Esophagus squamous epithelium (tissue), 5 donors: ENCODE measurements around the gene SLC9A9. TPM values are rescaled to one million over a fixed set of nuclear protein-coding genes. Genes with fewer than 3 reads are reported as not detected.

Experiments used
- DNase-seq: peaks from one replicate; lab custom pipeline; 2025; lab: John Stamatoyannopoulos, UW
- H3K27ac ChIP-seq, 4 donors: fragments of 200-600 bp; sonication (generic); one replicate each; pipeline ENCODE4 v1.5.1; 2016 to 2019; ENCODE audit warnings: mild to moderate bottlenecking in 1 of 4
- H3K27me3 ChIP-seq, 4 donors: fragments of 200-600 bp; sonication (generic); 1 replicate in 3 of 4; 2 replicates in 1 of 4; pipeline versions ENCODE4 v1.5.1 to v1.6.0; 2017 to 2021; ENCODE audit warnings: antibody characterized with exemption in 1 of 4
- H3K36me3 ChIP-seq, 3 donors: fragments of 200-600 bp; sonication (generic); one replicate each; pipeline ENCODE4 v1.5.1; 2016 to 2019
- H3K4me1 ChIP-seq, 3 donors: fragments of 200-600 bp; sonication (generic); one replicate each; pipeline ENCODE4 v1.5.1; 2017 to 2019
- H3K4me3 ChIP-seq, 4 donors: fragments of 200-600 bp; sonication (generic); 1 replicate in 3 of 4; 2 replicates in 1 of 4; pipeline ENCODE4 v1.5.1; 2016 to 2019; ENCODE audit warnings: mild to moderate bottlenecking in 2 of 4, moderate library complexity in 1 of 4
- H3K9me3 ChIP-seq, 3 donors: fragments of 200-600 bp; sonication (generic); one replicate each; pipeline ENCODE4 v1.5.1; 2016 to 2019
- POLR2A ChIP-seq, 4 donors: fragments of 450-650 bp; IDR thresholded peaks; one replicate each; pipeline ENCODE4 v1.6.1; 2017; ENCODE audit warnings: antibody characterized with exemption in 4 of 4, mild to moderate bottlenecking in 4 of 4, moderate library complexity in 3 of 4
- WGBS, 2 donors: methylation state at CpG; one replicate each; pipeline ENCODE4 v1.1.5; 2018; 5-methylcytosine and 5-hydroxymethylcytosine counted together
- intact Hi-C: fragments of 100-400 bp; cut with DNase I; formaldehyde crosslinking; loops from one replicate; pipeline ENCODE4 v1.15.0; 2022
- total RNA-seq, 4 donors: library from RNA; depleted of rRNA; stranded (reverse); fragments of >200 nt; gene quantifications; one replicate each; pipeline ENCODE4 v1.1.0, GENCODE V29; 2016
- TF ChIP-seq, protein P1 (sequence below), 6 experiments: fragments of 450-650 bp in 4 of 6; fragments of 200-600 bp in 2 of 6; sonication (generic) in 2 of 6; IDR thresholded peaks; one replicate each; pipeline ENCODE4 v1.5.1; 2016 to 2019; ENCODE audit warnings: antibody characterized with exemption in 6 of 6, mild to moderate bottlenecking in 4 of 6, moderate library complexity in 4 of 6
- donor health status: DM: yes; HTN: yes; CAD: no.

SLC9A9 gene
- total RNA-seq, 4 donors from 2014 or later, result 11.2 to 22.3 (median 18.9) TPM

DNA sequence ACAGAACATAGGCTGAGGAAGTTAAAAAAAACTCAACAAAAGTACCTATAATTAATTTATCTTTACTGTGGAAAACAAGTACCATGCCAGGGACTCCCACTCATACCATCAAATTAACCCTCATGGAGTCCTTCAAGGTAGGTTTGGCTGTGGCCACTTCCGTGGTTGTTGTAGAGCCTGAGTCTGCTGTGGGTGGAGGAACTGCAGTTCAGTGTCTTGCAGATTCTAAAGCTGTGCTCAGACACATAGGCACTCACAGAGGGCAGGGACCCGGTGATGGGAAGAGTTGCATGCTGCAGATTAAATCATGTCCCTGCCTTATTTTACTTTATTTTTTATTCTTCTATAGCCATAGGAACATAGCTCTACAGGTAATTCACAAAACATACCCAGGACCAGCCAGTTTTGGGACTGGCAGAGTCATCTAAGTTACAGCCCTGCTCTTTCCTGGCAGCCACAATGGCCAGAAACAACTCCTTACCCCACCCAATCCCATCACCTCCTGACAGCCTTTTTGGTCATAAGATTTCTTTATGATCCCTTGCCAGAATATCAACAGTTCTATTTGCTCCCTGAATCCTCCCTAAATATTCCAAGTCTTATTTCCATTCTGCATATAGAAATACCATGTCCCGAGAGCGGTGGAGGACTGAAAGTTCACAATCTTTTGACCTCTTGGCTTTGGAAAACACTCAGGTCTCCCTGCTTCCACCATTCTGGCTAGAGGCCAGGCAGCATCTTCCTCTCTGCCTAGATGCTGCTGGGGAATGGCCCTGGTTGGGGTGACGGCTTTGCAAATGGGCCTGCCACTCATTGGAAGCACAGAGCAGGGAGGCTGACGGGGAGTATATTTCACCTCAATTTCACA is 535.0 kb downstream of the SLC9A9 start:
- H3K4me3 ChIP-seq, result no peak overlapping the region
- 81 to 89% methylated on average over 4 of the region's 6 CpGs for WGBS, 2 donors
- intact Hi-C loops, result no loop called here
- peaks cover 0 to 37% (median 8%) of the 10 kb centered on the region in 3 donors for H3K4me1 ChIP-seq
- H3K27me3 ChIP-seq, result no peaks in the 10 kb centered on the region
- no peaks in the 10 kb centered on the region for H3K36me3 ChIP-seq
- no peak overlapping the region for H3K27ac ChIP-seq
- no peaks in the 10 kb centered on the region for H3K9me3 ChIP-seq
- TF ChIP-seq, protein P1, sequence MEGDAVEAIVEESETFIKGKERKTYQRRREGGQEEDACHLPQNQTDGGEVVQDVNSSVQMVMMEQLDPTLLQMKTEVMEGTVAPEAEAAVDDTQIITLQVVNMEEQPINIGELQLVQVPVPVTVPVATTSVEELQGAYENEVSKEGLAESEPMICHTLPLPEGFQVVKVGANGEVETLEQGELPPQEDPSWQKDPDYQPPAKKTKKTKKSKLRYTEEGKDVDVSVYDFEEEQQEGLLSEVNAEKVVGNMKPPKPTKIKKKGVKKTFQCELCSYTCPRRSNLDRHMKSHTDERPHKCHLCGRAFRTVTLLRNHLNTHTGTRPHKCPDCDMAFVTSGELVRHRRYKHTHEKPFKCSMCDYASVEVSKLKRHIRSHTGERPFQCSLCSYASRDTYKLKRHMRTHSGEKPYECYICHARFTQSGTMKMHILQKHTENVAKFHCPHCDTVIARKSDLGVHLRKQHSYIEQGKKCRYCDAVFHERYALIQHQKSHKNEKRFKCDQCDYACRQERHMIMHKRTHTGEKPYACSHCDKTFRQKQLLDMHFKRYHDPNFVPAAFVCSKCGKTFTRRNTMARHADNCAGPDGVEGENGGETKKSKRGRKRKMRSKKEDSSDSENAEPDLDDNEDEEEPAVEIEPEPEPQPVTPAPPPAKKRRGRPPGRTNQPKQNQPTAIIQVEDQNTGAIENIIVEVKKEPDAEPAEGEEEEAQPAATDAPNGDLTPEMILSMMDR (IDR thresholded peaks at IDR 0.05), result no peak
- TF ChIP-seq POLR2A (IDR thresholded peaks at IDR 0.05), result no peak
- DNase-seq, result no peak

DNA sequence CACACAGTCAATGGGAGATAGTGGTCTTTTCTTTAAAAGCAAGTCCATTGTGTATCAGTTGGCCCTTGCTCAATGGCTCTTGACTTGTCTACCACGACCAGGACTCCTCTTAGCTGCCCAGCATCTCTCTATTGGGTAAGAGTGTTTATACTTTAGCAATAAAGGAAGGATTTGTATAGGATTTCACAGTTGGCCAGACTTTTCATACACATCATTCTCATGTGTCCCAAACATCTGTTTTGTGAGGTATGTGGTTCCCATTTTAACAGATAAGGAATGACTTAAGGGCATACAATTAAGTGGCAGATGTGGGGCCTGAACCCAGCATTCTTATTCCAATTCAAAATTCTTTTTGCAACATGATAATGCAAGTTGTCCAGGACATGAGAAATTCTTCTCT is 537.2 kb downstream of the SLC9A9 start:
- H3K27ac ChIP-seq, result no peak overlapping the region
- 64 to 72% methylated on average over 1 of the region's 1 CpG for WGBS, 2 donors
- no peaks in the 10 kb centered on the region for H3K27me3 ChIP-seq
- TF ChIP-seq POLR2A (IDR thresholded peaks at IDR 0.05), result no peak
- TF ChIP-seq, protein P1 (IDR thresholded peaks at IDR 0.05), result no peak
- DNase-seq, result no peak
- peaks cover 0 to 56% (median 20%) of the 10 kb centered on the region in 3 donors for H3K4me1 ChIP-seq
- no peak overlapping the region for H3K4me3 ChIP-seq
- H3K9me3 ChIP-seq, result no peaks in the 10 kb centered on the region
- intact Hi-C loops, result no loop called here
- no peaks in the 10 kb centered on the region for H3K36me3 ChIP-seq

DNA sequence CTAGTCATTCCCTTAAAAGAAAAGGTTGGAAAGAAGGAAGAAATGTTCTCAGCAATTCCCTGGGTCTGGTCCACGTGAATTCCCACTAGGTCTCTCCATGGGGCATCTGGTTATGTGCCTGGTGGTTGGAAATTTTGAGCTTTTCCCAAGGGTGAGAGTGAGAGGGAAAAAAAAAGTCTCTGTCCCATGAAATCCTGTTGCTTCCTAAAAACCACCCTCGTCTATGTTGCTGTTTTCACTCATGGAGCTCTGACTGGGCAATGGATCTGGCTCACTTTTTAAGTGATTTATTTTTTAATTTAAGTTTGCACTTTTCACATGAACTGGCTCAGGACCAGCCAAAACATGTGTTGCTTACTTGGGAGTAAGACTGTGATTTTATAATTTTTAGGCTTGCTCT is 538.6 kb downstream of the SLC9A9 start:
- no peak for TF ChIP-seq POLR2A (IDR thresholded peaks at IDR 0.05)
- TF ChIP-seq, protein P1 (IDR thresholded peaks at IDR 0.05), result no peak
- Histone ChIP-seq H3K4me1 (peaks cover 0 to 62% (median 23%) of the 10 kb centered on the region in 3 donors), H3K36me3 (no peaks in the 10 kb centered on the region), H3K27ac (peak overlapping the region in 1 of 4 donors; percentile 56), H3K9me3 (no peaks in the 10 kb centered on the region), H3K27me3 (no peaks in the 10 kb centered on the region), H3K4me3 (no peak overlapping the region)
- no peak for DNase-seq
- intact Hi-C loops, result no loop called here
- WGBS, 2 donors, result 15 to 61% methylated on average over 1 to 2 of the region's 2 CpGs

DNA sequence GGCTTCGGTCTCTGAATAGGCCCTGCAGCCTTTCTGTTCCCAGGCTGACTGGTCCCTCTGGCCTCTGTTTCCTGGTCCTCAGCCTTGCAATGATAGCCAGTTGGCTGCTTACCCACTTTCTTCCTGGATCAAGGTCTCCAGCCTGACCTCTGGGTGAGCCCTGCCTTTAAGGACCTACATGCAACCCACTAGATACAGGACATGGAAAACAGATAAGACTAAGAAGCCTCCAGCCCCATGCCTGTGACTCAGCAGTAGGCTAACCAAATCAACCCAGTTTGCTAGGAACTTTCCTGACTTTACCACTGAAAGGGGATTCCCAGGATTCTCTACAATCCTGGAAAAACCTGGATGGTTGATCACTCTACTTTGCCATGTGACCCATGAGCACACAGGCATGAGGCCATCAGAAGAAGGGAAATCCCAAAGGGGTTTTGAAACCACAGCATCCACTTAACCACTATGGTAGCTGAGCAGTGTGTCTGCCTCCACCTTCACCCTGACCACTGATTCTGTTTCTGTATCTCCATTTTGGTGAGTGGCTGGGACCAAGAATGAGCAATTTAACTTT is 540.6 kb downstream of the SLC9A9 start:
- no peak for DNase-seq
- no peaks in the 10 kb centered on the region for H3K9me3 ChIP-seq
- no peak overlapping the region for H3K4me3 ChIP-seq
- TF ChIP-seq, protein P1 (IDR thresholded peaks at IDR 0.05), result no peak
- no peak for TF ChIP-seq POLR2A (IDR thresholded peaks at IDR 0.05)
- H3K27me3 ChIP-seq, result no peaks in the 10 kb centered on the region
- WGBS, 2 donors, result 60 to 75% methylated on average over 1 of the region's 1 CpG
- H3K4me1 ChIP-seq, result peaks cover 0 to 71% (median 24%) of the 10 kb centered on the region in 3 donors
- intact Hi-C loops, result no loop called here
- no peak overlapping the region for H3K27ac ChIP-seq
- no peaks in the 10 kb centered on the region for H3K36me3 ChIP-seq

DNA sequence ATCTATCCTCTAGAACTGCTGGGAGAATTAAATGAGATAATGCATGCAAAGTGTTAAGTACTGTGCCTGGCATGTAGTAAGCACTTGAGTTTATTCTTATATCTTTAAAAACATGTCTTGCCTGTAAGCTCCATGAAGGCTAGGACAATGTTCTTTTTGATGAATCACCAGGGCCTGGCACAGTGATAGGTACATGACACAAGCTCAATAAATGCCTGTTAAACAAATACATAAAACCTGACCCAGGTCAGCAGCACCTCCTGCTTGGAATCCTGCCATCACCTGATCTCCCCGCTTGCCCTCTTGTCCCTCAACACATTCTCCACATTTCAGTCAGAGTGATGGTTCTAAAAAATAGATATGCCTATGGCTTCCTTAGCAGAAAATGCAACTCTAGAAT is 541.9 kb downstream of the SLC9A9 start:
- no peaks in the 10 kb centered on the region for H3K27me3 ChIP-seq
- H3K9me3 ChIP-seq, result no peaks in the 10 kb centered on the region
- no peaks in the 10 kb centered on the region for H3K36me3 ChIP-seq
- TF ChIP-seq, protein P1 (IDR thresholded peaks at IDR 0.05), result no peak
- TF ChIP-seq POLR2A (IDR thresholded peaks at IDR 0.05), result no peak
- DNase-seq, result no peak
- H3K4me1 ChIP-seq, result peaks cover 0 to 76% (median 28%) of the 10 kb centered on the region in 3 donors
- H3K4me3 ChIP-seq, result no peak overlapping the region
- H3K27ac ChIP-seq, result peak overlapping the region in 1 of 4 donors; percentile 1
- 28 to 61% methylated on average over 1 of the region's 1 CpG for WGBS, 2 donors
- intact Hi-C loops, result no loop called here
